DND-41 (cell line): Measurements from ENCODE around the gene ADGRD2.

Experiments
- EZH2 ChIP-seq: IDR thresholded peaks from 3 replicates; pipeline ENCODE4 v1.6.1; 2012; ENCODE audit warnings: borderline replicate concordance, low read depth, mild to moderate bottlenecking, moderate library complexity, low read length, inconsistent platforms; ENCODE audit not compliant: severe bottlenecking
- TF ChIP-seq, protein P1 (sequence below): IDR thresholded peaks from 2 replicates; pipeline ENCODE4 v1.5.1; 2012; ENCODE audit warnings: borderline replicate concordance, low read length, moderate library complexity, mild to moderate bottlenecking; ENCODE audit not compliant: poor library complexity, severe bottlenecking; ENCODE audit errors: extremely low read depth

DNA sequence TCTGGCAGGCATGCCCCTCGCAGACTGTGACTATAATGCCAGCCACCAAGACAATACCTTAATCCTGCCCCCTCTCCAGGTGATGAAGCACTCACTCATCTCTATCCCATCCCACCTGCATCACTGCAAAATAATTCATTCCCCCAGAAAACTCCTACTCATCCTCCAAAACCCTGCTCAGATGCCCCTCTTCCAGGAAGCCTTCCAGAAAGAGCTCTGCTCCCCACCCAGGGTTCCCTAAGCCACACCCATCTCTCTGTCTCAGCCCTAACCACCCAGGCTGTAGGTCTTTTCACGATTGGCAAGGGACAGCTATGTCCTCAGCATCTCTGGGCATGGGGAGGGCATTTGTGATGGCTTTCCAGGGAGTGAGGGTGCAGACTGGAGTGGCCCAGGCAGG is 39.8 kb downstream of the ADGRD2 start:
- TF ChIP-seq, protein P1, sequence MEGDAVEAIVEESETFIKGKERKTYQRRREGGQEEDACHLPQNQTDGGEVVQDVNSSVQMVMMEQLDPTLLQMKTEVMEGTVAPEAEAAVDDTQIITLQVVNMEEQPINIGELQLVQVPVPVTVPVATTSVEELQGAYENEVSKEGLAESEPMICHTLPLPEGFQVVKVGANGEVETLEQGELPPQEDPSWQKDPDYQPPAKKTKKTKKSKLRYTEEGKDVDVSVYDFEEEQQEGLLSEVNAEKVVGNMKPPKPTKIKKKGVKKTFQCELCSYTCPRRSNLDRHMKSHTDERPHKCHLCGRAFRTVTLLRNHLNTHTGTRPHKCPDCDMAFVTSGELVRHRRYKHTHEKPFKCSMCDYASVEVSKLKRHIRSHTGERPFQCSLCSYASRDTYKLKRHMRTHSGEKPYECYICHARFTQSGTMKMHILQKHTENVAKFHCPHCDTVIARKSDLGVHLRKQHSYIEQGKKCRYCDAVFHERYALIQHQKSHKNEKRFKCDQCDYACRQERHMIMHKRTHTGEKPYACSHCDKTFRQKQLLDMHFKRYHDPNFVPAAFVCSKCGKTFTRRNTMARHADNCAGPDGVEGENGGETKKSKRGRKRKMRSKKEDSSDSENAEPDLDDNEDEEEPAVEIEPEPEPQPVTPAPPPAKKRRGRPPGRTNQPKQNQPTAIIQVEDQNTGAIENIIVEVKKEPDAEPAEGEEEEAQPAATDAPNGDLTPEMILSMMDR = no peak
- no peak for TF ChIP-seq EZH2
